ENCODE measurements around the gene IRX4. TPM values are rescaled to one million over a fixed set of nuclear protein-coding genes. Genes with fewer than 3 reads are reported as not detected.

IRX4 gene
- total RNA-seq, 1 experiment from 2014 or later = 16.5 TPM

- Histone ChIP-seq H2AFZ (ENCODE audit: low read depth, low read length, poor library complexity, severe bottlenecking) (no peak overlapping the region), H3K4me3 (replicated peaks in 1 of 2; ENCODE audit: low read depth in 1 of 2, low read length in 2 of 2) (no peak overlapping the region), H3K79me2 (ENCODE audit: insufficient read depth, low read length) (no peaks in the 10 kb centered on the region), H3K9ac (ENCODE audit: low read length) (no peak overlapping the region), H4K20me1 (ENCODE audit: insufficient read depth) (no peaks in the 10 kb centered on the region), H3K27me3 (ENCODE audit: insufficient read depth, low read length) (no peaks in the 10 kb centered on the region), H3K9me3 (ENCODE audit: control insufficient read depth in 1 of 2, insufficient read depth in 1 of 2, low read depth in 1 of 2, low read length in 2 of 2) (no peaks in the 10 kb centered on the region), H3K4me1 (ENCODE audit: control insufficient read depth in 1 of 2, insufficient read depth in 2 of 2, low read length in 2 of 2) (no peaks in the 10 kb centered on the region), H3K36me3 (ENCODE audit: control insufficient read depth in 1 of 2, insufficient read depth in 2 of 2, low read length in 2 of 2) (no peaks in the 10 kb centered on the region), H3K27ac (ENCODE audit: low read depth, low read length) (no peak overlapping the region), H3K9me2 (ENCODE audit: insufficient read depth) (no peaks in the 10 kb centered on the region), H3K4me2 (ENCODE audit: low read length) (no peak overlapping the region)
- DNase-seq (ENCODE audit: low read depth, low spot score) = no peak
- RAD21 ChIA-PET (ENCODE audit: low non-redundant PET in 1 of 2, low total read pairs in 2 of 2, uncharacterized antibody in 2 of 2, unreplicated experiment in 2 of 2) = no interaction called here
- CTCF ChIA-PET = no interaction called here
- intact Hi-C loops (cut with micrococcal nuclease) = no loop called here
- ATAC-seq = no peak
- POLR2A ChIA-PET = no interaction called here
- no TSS peak for BruUV-seq (replicated peaks)
- TF ChIP-seq, protein P1, sequence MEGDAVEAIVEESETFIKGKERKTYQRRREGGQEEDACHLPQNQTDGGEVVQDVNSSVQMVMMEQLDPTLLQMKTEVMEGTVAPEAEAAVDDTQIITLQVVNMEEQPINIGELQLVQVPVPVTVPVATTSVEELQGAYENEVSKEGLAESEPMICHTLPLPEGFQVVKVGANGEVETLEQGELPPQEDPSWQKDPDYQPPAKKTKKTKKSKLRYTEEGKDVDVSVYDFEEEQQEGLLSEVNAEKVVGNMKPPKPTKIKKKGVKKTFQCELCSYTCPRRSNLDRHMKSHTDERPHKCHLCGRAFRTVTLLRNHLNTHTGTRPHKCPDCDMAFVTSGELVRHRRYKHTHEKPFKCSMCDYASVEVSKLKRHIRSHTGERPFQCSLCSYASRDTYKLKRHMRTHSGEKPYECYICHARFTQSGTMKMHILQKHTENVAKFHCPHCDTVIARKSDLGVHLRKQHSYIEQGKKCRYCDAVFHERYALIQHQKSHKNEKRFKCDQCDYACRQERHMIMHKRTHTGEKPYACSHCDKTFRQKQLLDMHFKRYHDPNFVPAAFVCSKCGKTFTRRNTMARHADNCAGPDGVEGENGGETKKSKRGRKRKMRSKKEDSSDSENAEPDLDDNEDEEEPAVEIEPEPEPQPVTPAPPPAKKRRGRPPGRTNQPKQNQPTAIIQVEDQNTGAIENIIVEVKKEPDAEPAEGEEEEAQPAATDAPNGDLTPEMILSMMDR (IDR thresholded peaks at IDR 0.05 in 2 of 3, conservative IDR thresholded peaks at IDR 0.05 in 1 of 3; ENCODE audit: borderline replicate concordance in 1 of 3, insufficient read depth in 1 of 3, low read depth in 2 of 3, low read length in 2 of 3) = no peak
- TF ChIP-seq ZBTB33 (IDR thresholded peaks at IDR 0.05; ENCODE audit: extremely low read depth, insufficient replicate concordance, low read length) (no peak), SRF (IDR thresholded peaks at IDR 0.05; ENCODE audit: low read depth) (no peak), SP1 (IDR thresholded peaks at IDR 0.05; ENCODE audit: low read depth) (no peak), CBX3 (IDR thresholded peaks at IDR 0.05; ENCODE audit: low read depth) (no peak), EGR1 (IDR thresholded peaks at IDR 0.05; ENCODE audit: low read depth) (no peak), RAD21 (IDR thresholded peaks at IDR 0.05; ENCODE audit: low read depth) (no peak), POLR2A (IDR thresholded peaks at IDR 0.05; ENCODE audit: borderline replicate concordance, extremely low read depth, insufficient read depth, insufficient read length) (no peak), ZFX (IDR thresholded peaks at IDR 0.05) (no peak), CEBPB (IDR thresholded peaks at IDR 0.05; ENCODE audit: low read depth) (no peak), ATF3 (IDR thresholded peaks at IDR 0.05) (no peak), EZH2phosphoT487 (IDR thresholded peaks at IDR 0.05; ENCODE audit: borderline replicate concordance) (no peak), JUND (IDR thresholded peaks at IDR 0.05) (no peak), FOSL1 (IDR thresholded peaks at IDR 0.05; ENCODE audit: low read depth) (no peak), POLR2AphosphoS5 (IDR thresholded peaks at IDR 0.05; ENCODE audit: low read depth, low read length) (no peak), EZH2 (IDR thresholded peaks at IDR 0.05) (no peak), YY1 (IDR thresholded peaks at IDR 0.05; ENCODE audit: extremely low read depth, insufficient replicate concordance, low read depth, low read length) (no peak)
- TF ChIP-seq, protein P2, sequence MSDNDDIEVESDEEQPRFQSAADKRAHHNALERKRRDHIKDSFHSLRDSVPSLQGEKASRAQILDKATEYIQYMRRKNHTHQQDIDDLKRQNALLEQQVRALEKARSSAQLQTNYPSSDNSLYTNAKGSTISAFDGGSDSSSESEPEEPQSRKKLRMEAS (IDR thresholded peaks at IDR 0.05) = no peak
Observed at GRCh38 chr5:1897816-1898450, 15.2 kb upstream of the IRX4 start.

All from HCT116 (cell line).